ENCODE measurements around the gene TMEM132D.

TMEM132D gene

GRCh38 chr12:129106772-129107171, 797.1 kb downstream of the TMEM132D start:
- ChIA-PET CTCF (interaction anchor here (0.7 kb wide), 1 partner anchor 1108 kb away, joined by 3 read pairs; no protein-coding TSS in a partner anchor), POLR2A (no interaction called here)
- Histone ChIP-seq H3K4me1 (ENCODE audit: control insufficient read depth, insufficient read depth, low read length) (no peaks in the 10 kb centered on the region), H3K27ac (ENCODE audit: extremely low read depth, low read depth, low read length) (no peak overlapping the region), H3K36me3 (ENCODE audit: control insufficient read depth in 2 of 2, insufficient read depth in 1 of 2, low read length in 2 of 2) (no peaks in the 10 kb centered on the region), H3K9me3 (ENCODE audit: control insufficient read depth, insufficient read depth, low read depth, low read length) (no peaks in the 10 kb centered on the region), H3K4me3 (ENCODE audit: low read depth, low read length) (no peak overlapping the region)
- TF ChIP-seq ZNF843 (tag by site-specific recombination; IDR thresholded peaks at IDR 0.05) (no peak), ZFP3 (tag by site-specific recombination; IDR thresholded peaks at IDR 0.05; ENCODE audit: low read depth) (no peak), ZNF596 (tag by site-specific recombination; IDR thresholded peaks at IDR 0.05) (no peak), ZNF580 (tag by site-specific recombination; IDR thresholded peaks at IDR 0.05) (no peak), ELK4 (IDR thresholded peaks at IDR 0.05; ENCODE audit: borderline replicate concordance, low read depth, low read length) (no peak), ZNF692 (tag by site-specific recombination; IDR thresholded peaks at IDR 0.05) (no peak), ZSCAN18 (tag by site-specific recombination; IDR thresholded peaks at IDR 0.05) (no peak), ZNF473 (tag by site-specific recombination; IDR thresholded peaks at IDR 0.05) (no peak), ZNF704 (tag by site-specific recombination; IDR thresholded peaks at IDR 0.05) (no peak), ZNF513 (tag by site-specific recombination; IDR thresholded peaks at IDR 0.05) (no peak), INSM2 (tag by site-specific recombination; IDR thresholded peaks at IDR 0.05) (no peak), ZBTB48 (tag by site-specific recombination; IDR thresholded peaks at IDR 0.05) (no peak), ZNF776 (tag by site-specific recombination; IDR thresholded peaks at IDR 0.05; ENCODE audit: borderline replicate concordance) (no peak)

GRCh38 chr12:129103231-129103630, 800.6 kb downstream of the TMEM132D start:
- ChIA-PET CTCF (no interaction called here), POLR2A (no interaction called here)
- Histone ChIP-seq H3K9me3 (ENCODE audit: control insufficient read depth, insufficient read depth, low read depth, low read length) (no peaks in the 10 kb centered on the region), H3K27ac (ENCODE audit: extremely low read depth, low read depth, low read length) (no peak overlapping the region), H3K36me3 (ENCODE audit: control insufficient read depth in 2 of 2, insufficient read depth in 1 of 2, low read length in 2 of 2) (no peaks in the 10 kb centered on the region), H3K4me3 (ENCODE audit: low read depth, low read length) (no peak overlapping the region), H3K4me1 (ENCODE audit: control insufficient read depth, insufficient read depth, low read length) (no peaks in the 10 kb centered on the region)
- TF ChIP-seq ZNF138 (tag by site-specific recombination; IDR thresholded peaks at IDR 0.05; ENCODE audit: borderline replicate concordance), result no peak
- no peak for TF ChIP-seq ZNF335 (tag by site-specific recombination; conservative IDR thresholded peaks at IDR 0.05)
- no peak for TF ChIP-seq KLF1 (tag by site-specific recombination; IDR thresholded peaks at IDR 0.05)
- no peak for TF ChIP-seq ZNF548 (tag by site-specific recombination; IDR thresholded peaks at IDR 0.05)
- no peak for TF ChIP-seq TSHZ1 (tag by site-specific recombination; IDR thresholded peaks at IDR 0.05; ENCODE audit: borderline replicate concordance)
- no peak for TF ChIP-seq YY1 (tag by site-specific recombination; IDR thresholded peaks at IDR 0.05)
- TF ChIP-seq ZNF785 (tag by site-specific recombination; IDR thresholded peaks at IDR 0.05), result no peak
- TF ChIP-seq ZNF571 (tag by site-specific recombination; IDR thresholded peaks at IDR 0.05), result no peak
- no peak for TF ChIP-seq ZNF391 (tag by site-specific recombination; IDR thresholded peaks at IDR 0.05; ENCODE audit: borderline replicate concordance, low read depth)
- no peak for TF ChIP-seq ZNF214 (tag by site-specific recombination; IDR thresholded peaks at IDR 0.05; ENCODE audit: borderline replicate concordance)
- TF ChIP-seq ZNF311 (tag by site-specific recombination; IDR thresholded peaks at IDR 0.05; ENCODE audit: borderline replicate concordance), result no peak

All from HEK293 (cell line).